ENCODE data around the gene RALGAPA1.
"Not testable (repeated sequence)": the region's sequence is repeated elsewhere in the genome, so short reads cannot be mapped to it uniquely, and the experiment has no call there.

RALGAPA1 gene

DNA sequence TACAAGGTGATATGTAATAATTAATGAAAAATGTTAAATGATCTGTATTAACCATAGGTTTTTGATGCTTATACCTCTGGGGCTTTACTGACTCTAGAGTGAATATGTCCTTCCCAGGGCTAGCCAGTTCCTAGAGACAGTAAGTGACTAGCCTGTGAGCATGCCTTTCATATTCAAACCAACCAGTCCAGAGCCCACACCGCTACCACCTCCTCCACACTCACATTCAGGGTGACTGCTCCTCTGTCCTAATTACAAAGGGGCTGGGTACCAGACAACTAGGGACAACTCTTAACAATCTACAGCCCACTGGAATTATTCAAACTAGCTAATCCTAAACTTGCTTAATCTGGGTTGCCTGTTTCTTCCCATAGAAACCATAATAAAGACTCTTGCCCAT lies 49.0 kb downstream of the RALGAPA1 start:
- no peak for DNase-seq

- no peak for DNase-seq
These were observed 50.5 kb downstream of the RALGAPA1 start for GRCh38 chr14:35758523-35759129.

- no peak for DNase-seq
These were observed 54.4 kb downstream of the RALGAPA1 start for GRCh38 chr14:35754671-35755070.

GRCh38 chr14:35752380-35752779 lies 56.7 kb downstream of the RALGAPA1 start:
- no peak for DNase-seq

- no peak for DNase-seq
These were observed 58.7 kb downstream of the RALGAPA1 start for GRCh38 chr14:35750202-35750904.

DNA sequence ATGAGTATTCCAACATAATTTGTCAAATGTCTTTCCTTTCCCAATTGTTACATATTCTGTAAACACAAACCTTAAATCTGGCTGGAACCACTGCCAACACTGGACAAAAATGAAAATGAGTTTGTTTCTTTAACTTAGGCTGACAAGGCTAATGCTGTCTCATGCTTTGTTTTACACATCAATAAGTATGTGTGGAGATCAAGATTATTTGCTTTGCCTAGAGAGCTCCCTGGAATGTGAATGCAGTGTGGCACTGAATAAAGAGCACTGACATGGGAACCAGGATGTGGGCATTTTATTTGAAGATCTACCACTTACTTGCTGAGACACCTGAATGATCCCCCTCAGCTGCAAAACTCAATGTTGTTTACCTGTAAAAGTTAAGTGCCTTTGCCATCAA lies 61.7 kb downstream of the RALGAPA1 start:
- no peak for DNase-seq

GRCh38 chr14:35742442-35742841 lies 66.7 kb downstream of the RALGAPA1 start:
- no peak for DNase-seq

DNA sequence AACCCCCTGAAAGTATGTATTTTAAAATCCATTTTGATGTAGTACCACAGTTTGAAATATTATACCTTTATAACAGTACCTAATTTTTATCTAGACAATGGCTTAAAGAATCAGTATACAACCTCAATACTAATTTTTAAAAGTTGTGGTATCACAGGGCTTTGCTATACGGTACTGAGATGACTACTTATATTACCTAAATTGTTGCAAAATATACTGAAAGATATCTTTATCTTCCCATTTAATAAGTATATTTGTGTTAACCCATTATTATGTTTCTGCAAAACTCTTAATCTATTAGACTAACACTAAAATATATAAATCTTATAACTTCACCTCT lies 67.1 kb downstream of the RALGAPA1 start:
- no peak for DNase-seq

DNA sequence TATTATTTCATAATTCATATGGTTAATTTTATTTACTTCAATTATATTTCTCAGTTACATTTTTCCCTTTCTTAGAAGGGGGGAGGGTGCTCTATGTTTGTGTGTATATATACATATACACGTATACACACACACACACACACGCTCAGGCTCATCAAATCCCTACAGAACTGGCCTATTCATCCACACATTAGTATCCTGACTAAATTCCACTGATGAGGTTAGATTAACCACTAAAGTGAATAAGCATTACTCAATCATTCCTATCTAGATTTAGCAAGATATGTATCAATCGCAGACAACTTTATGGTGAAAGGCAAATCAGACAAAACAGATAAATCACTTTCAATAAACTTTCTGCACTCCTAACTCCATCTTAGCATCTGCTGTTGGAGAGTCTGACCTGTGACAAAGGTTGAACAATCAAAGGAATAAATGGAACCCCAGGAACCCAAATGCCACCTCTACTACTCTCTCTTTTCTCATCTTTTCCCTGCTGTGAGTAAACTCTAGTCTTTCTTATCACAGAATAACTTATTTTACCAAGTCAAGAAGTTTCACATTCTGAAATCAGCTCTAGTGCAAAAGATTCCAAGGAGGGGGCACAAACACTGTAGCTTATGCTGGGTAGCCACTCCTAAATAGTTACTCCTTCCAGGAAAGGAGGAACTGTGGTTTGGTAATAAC lies 67.6 kb downstream of the RALGAPA1 start:
- DNase-seq = no peak

GRCh38 chr14:35740215-35740614 lies 68.9 kb downstream of the RALGAPA1 start:
- DNase-seq = no peak

GRCh38 chr14:35735163-35735562 lies 73.9 kb downstream of the RALGAPA1 start:
- not testable (repeated sequence) for DNase-seq

DNA sequence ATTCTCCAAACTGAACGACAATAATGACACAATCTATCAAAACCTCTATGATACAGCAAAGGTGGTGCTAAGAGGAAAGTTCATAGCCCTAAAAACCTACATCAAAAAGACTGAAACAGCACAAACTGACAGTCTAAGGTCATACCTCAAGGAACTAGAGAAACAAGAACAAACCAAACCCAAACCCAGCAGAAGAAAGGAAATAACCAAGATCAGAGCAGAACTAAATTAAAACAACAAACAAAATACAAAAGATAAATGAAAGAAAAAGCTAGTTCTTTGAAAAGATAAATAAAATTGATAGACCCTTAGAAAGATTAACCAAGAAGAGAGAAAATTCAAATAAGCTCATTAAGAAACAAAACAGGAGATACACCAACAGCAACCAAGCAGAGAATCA lies 75.6 kb downstream of the RALGAPA1 start:
- not testable (repeated sequence) for DNase-seq

GRCh38 chr14:35730871-35731270 lies 78.2 kb downstream of the RALGAPA1 start:
- no peak for DNase-seq

GRCh38 chr14:35727764-35728163 lies 81.3 kb downstream of the RALGAPA1 start:
- DNase-seq = no peak

DNA sequence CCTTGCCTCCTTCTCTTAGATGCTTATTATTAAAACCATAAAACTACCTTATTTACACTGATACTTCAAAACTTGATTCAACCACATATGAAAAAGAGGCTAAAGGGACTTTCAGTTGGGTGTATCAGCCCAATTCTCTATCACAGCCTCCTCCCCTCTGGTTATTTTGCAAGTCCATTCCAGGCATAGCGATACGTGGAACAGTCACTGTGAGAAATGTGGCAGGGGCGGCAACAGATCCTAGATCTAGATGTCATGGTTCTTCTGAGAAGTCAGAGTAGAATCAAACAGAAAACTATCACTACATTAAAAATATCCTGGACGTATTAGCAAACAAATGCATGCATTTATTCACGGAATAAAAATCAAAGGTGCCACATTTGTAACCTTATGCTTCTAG lies 83.2 kb downstream of the RALGAPA1 start:
- DNase-seq = no peak

- DNase-seq = no peak
These were observed 94.0 kb downstream of the RALGAPA1 start for GRCh38 chr14:35715079-35715478.

DNA sequence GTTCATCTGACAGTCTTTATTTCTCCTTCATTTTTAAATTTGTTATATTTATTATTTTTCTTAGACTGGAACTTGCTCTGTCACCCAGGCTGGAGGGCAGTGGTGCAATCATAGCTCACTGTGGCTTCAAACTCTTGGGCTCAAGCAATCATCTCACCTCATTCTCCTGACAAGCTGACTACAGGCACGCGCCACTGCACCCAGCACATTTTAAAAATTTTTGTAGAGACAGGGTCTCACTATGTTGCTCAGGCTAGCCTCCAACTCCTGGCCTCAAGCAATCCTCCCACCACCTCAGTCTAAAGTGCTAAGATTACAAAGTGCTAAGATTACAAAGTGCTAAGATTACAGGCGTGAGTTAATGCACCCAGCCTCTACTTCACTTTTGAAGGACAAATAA lies 96.6 kb downstream of the RALGAPA1 start:
- DNase-seq = no peak

- DNase-seq = no peak
These were observed 101.0 kb downstream of the RALGAPA1 start for GRCh38 chr14:35708062-35708461.

DNA sequence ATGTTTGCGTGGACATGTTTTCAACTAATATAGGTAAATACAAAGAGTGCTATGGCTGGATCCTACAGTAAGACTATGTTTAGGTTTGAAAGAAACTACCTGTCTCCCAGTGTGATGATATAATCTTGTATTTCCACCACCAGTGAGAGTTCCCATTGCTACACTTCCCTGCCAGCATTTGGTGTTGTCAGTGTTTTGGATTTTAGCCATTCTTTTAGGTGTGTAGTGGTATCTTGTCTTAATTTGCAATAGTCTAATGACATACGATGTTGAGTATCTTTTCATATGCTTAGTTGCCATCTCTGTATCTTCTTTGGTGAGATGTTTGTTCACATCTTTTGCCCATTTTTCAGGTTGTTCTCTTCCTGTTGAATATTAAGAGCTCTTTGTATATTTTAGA lies 103.5 kb downstream of the RALGAPA1 start:
- DNase-seq = no peak

- DNase-seq = no peak
These were observed 104.2 kb downstream of the RALGAPA1 start for GRCh38 chr14:35704793-35705493.

- peak; percentile 17 for DNase-seq
These were observed 107.6 kb downstream of the RALGAPA1 start for GRCh38 chr14:35701531-35701930.

DNA sequence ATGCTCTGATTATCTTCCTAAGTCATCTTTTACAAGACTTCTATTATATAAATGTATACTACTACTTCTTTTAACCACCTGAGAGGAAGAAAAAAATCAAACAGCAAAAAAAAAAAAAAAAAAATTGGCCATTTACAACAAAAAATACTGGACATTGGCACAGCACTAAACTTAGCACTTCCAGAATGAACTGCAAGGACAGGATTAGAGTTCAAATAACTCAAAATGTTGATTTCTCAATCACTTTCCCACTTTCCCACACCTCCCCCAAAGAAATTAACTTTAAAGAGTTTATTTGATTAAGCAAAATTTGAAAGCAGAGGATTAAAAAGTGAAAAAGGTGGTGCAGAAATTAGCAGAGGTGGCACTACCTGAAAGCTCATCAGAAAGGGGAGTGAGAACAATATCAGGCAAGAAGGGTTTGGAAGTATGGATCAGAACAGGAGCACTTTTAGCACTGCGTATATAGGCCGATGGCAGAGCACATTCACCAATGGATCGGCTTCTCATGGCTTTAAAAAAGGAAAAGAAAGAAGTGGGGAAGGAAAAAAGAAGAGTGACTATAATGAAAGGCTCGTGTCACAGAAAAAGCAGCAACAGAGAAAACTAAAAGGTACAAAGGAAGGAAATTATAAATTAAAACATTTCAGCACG lies 109.2 kb downstream of the RALGAPA1 start:
- no peak for DNase-seq

DNA sequence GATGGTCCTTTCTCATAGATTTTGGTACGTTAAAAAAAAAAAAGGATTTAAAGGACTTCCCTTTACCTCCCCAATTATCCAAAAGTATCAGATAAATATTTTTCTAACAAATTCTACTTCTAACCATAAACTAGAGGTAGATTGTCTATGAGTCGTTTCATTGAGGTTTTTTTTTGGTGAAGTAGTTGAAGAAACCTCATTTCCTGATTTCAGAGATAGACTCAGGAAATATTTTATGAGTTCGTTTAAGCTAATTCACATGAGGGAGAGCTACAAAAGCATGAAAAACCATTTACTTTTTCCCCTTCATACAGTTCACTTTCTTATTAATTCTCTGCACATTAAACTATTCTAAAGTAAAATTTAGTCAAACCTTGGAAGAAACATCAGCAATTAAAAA lies 112.5 kb downstream of the RALGAPA1 start:
- DNase-seq = no peak
